Measurements from ENCODE around the gene CDK2AP2.

CDK2AP2 gene

DNA sequence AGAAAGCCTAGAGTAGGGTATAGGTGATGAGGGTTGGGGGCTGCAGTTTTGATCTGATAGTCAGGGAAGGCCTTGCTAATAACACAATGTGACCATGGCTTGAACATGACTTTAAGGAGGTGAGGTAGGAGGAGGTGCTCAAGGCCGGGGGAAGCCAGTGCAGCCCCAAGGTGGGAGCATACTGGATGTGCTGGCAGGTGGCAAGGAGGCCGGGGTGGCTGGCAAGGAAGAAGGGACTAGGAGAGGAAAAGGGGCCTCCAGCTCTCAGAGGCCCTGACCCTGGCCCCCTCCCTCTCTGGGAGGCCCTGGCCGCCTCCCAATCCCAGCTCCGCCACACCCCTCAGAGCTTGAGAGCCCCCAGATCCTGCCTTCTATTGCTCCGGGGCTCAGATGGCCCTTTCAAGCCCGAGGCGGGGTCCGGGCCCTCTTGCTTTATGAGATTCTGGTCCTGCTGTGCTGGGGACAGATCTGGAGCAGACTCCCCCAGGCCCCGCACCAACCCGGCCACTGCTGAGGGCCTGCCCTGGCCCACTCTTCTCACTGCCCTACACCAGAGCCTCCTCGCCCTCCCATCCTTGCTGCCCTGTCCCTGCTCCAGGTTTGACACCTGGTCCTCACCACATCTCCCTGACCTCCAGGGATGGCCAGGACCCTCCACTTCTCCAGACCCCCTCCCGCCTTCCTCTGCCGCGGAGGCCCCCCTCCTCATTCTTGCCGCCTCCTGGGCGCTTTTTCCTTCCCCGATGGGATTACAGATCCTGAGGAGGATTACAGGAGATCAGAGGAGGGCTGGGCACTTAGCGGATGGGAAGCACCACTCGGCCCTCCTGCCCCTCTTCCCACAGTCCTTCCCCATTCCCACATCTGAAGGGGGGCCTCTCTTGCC, 4.6 kb downstream of the CDK2AP2 start:
- no peak for DNase-seq (ENCODE audit: extremely low spot score)
- CTCF ChIA-PET, result no interaction called here
- TF ChIP-seq ARNT (IDR thresholded peaks at IDR 0.05) (no peak), HDGF (IDR thresholded peaks at IDR 0.05; ENCODE audit: borderline replicate concordance) (no peak), FOXK2 (IDR thresholded peaks at IDR 0.05) (no peak), ELF4 (IDR thresholded peaks at IDR 0.05) (no peak), L3MBTL2 (conservative IDR thresholded peaks at IDR 0.05) (no peak), SP1 (IDR thresholded peaks at IDR 0.05) (no peak), FOXM1 (IDR thresholded peaks at IDR 0.05; ENCODE audit: borderline replicate concordance) (no peak), ZNF384 (IDR thresholded peaks at IDR 0.05) (no peak)
- TF ChIP-seq, protein P1, sequence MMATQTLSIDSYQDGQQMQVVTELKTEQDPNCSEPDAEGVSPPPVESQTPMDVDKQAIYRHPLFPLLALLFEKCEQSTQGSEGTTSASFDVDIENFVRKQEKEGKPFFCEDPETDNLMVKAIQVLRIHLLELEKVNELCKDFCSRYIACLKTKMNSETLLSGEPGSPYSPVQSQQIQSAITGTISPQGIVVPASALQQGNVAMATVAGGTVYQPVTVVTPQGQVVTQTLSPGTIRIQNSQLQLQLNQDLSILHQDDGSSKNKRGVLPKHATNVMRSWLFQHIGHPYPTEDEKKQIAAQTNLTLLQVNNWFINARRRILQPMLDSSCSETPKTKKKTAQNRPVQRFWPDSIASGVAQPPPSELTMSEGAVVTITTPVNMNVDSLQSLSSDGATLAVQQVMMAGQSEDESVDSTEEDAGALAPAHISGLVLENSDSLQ (IDR thresholded peaks at IDR 0.05), result no peak
- POLR2A ChIA-PET, result no interaction called here

DNA sequence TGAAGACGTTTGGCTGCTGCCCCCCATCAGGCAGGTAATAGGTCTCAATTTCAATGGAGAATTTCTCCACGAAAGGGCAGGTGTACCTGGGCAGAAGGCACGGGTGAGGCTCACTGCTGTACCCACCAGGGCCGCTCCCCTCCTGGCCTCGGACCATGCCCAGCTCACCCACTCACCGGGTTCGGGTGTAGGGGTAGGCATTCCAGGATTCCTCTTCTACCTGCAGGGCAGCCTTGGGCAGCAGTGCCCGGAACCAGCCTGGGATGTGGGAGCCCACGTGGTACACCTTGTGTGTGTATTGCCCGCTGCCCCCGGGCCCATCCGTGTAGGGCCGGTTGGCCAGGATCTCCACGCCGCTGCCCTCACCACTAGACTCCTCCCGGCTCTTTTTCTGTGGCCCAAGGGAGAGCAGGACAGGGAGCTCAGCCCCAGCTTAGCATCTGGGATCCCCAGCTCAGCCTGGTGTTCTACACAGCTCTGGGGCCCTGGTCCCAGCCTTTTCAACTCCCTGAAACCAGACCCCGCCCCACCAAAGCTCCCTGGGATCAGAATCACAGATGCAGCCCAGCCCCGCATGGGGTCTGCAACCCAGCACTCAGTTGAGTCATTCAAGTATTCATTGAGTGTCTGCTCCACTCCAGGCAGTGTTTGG, 5.5 kb downstream of the CDK2AP2 start:
- no peak for TF ChIP-seq LEF1 (IDR thresholded peaks at IDR 0.05; ENCODE audit: borderline replicate concordance)
- POLR2A ChIA-PET, result interaction anchor here (0.6 kb wide), 1 partner anchor 20 kb away, joined by 4 read pairs; the partner anchor contains the start of gene AIP
- CTCF ChIA-PET, result no interaction called here
- DNase-seq (ENCODE audit: extremely low spot score), result no peak

DNA sequence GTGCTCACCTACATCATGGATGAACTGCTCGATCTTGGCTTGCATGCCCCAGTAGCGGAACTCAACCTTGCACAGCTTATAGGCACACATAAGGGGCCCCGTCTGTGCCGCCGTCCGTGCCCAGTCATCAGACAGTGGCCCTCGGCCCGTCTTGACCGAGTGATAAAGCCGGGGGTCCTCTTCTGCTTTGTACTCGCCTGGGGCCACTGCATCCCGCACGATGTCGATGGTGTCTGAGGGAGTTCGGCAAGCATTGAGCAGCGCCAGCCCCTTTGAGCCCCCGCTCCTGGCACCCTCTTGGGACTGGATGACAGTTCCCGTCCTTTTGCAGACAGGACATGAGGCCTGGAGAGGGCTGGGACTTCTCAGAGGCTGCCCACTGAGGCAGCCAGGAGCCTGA, 6.1 kb downstream of the CDK2AP2 start:
- no peak for TF ChIP-seq BHLHE40 (IDR thresholded peaks at IDR 0.05; ENCODE audit: borderline replicate concordance)
- no peak for TF ChIP-seq HDGF (IDR thresholded peaks at IDR 0.05; ENCODE audit: borderline replicate concordance)
- TF ChIP-seq SUZ12 (IDR thresholded peaks at IDR 0.05), result no peak
- no peak for TF ChIP-seq L3MBTL2 (conservative IDR thresholded peaks at IDR 0.05)
- TF ChIP-seq SP1 (IDR thresholded peaks at IDR 0.05), result no peak
- TF ChIP-seq FOXA1 (IDR thresholded peaks at IDR 0.05), result no peak
- no peak for TF ChIP-seq FOXK2 (IDR thresholded peaks at IDR 0.05)
- TF ChIP-seq LEF1 (IDR thresholded peaks at IDR 0.05; ENCODE audit: borderline replicate concordance), result no peak
- no peak for TF ChIP-seq ARNT (IDR thresholded peaks at IDR 0.05)
- TF ChIP-seq FOXM1 (IDR thresholded peaks at IDR 0.05; ENCODE audit: borderline replicate concordance), result no peak
- no peak for TF ChIP-seq TARDBP (IDR thresholded peaks at IDR 0.05)
- TF ChIP-seq ZNF384 (IDR thresholded peaks at IDR 0.05), result no peak
- no peak for TF ChIP-seq CTBP1 (IDR thresholded peaks at IDR 0.05; ENCODE audit: borderline replicate concordance)
- TF ChIP-seq, protein P1 (IDR thresholded peaks at IDR 0.05), result no peak
- no peak for DNase-seq (ENCODE audit: extremely low spot score)
- ChIA-PET POLR2A (interaction anchor here (0.6 kb wide), 1 partner anchor 19 kb away, joined by 4 read pairs; the partner anchor contains the start of gene AIP), CTCF (no interaction called here)

DNA sequence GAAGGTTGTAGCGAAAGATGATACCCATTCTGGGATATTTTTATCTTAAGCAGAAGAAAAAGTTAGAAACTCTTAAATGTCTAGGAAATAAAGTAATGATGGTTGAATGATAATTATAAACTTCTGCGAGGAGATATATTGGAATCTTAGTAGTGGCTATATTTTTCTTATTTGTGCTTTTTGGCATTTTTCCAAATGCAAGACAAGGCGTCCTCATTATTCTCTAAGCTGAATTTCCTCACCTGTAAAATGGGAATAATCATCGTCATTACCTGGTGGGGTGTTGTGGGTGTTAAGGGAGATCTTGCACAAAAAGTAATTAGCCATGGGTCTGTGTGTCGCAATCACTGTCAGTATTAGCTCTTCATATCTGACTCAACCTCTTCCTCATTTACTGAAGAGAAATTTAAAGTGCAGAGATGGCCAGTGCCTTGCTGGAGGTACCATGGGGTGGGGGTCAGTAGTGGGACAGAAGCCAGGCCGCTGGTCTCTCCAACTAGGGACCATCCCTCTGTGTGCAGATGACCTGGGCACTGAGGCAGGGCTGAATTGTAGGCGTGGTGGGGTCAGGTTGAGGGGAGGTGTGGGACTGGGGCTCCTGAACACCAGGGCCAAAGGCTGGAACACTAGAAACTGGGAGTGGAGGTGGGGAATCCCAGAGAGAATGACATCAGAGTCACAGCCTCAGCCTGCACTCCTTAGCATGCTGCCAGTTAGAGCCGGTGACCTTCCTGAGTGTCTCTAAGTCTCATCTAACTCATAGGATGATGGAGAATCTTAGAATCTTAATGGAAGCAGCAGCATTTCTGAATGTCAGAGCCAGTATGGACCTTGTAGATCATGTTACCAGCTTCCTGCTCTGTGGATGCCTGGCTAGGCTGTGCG, 6.9 kb downstream of the CDK2AP2 start:
- ChIA-PET POLR2A (no interaction called here), CTCF (no interaction called here)
- no peak for DNase-seq (ENCODE audit: extremely low spot score)
- no peak for TF ChIP-seq FOXM1 (IDR thresholded peaks at IDR 0.05; ENCODE audit: borderline replicate concordance)
- no peak for TF ChIP-seq HDGF (IDR thresholded peaks at IDR 0.05; ENCODE audit: borderline replicate concordance)
- TF ChIP-seq L3MBTL2 (conservative IDR thresholded peaks at IDR 0.05), result no peak
- no peak for TF ChIP-seq CTBP1 (IDR thresholded peaks at IDR 0.05; ENCODE audit: borderline replicate concordance)

DNA sequence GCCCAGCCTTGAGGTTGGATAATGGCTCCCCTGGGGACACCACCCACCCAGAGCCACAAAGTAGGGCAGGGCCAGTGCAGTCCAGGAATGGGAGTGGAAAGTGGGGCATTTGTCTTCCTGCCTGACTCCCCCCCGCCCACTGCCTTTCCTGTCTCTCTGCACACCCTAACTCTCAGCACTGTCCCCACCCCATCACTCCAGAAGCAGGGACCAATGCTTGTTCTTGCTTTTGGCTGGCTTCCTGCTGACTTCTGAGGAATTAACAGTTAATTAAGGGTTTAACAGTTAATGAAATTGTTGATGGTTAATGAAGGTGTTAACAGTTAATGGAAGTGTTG, 7.5 kb downstream of the CDK2AP2 start:
- POLR2A ChIA-PET, result no interaction called here
- DNase-seq (ENCODE audit: extremely low spot score), result no peak
- CTCF ChIA-PET, result no interaction called here
- TF ChIP-seq SP1 (IDR thresholded peaks at IDR 0.05), result no peak
- TF ChIP-seq L3MBTL2 (conservative IDR thresholded peaks at IDR 0.05), result no peak
- TF ChIP-seq BHLHE40 (IDR thresholded peaks at IDR 0.05; ENCODE audit: borderline replicate concordance), result no peak
- TF ChIP-seq TARDBP (IDR thresholded peaks at IDR 0.05), result no peak
- TF ChIP-seq HDGF (IDR thresholded peaks at IDR 0.05; ENCODE audit: borderline replicate concordance), result no peak
- no peak for TF ChIP-seq FOXM1 (IDR thresholded peaks at IDR 0.05; ENCODE audit: borderline replicate concordance)
- TF ChIP-seq ZNF384 (IDR thresholded peaks at IDR 0.05), result no peak
- TF ChIP-seq, protein P1 (IDR thresholded peaks at IDR 0.05), result no peak
- TF ChIP-seq ELF4 (IDR thresholded peaks at IDR 0.05), result no peak
- no peak for TF ChIP-seq CTBP1 (IDR thresholded peaks at IDR 0.05; ENCODE audit: borderline replicate concordance)
- no peak for TF ChIP-seq SUZ12 (IDR thresholded peaks at IDR 0.05)
- TF ChIP-seq ARNT (IDR thresholded peaks at IDR 0.05), result no peak
- no peak for TF ChIP-seq LEF1 (IDR thresholded peaks at IDR 0.05; ENCODE audit: borderline replicate concordance)
- TF ChIP-seq FOXK2 (IDR thresholded peaks at IDR 0.05), result no peak
- no peak for TF ChIP-seq FOXA1 (IDR thresholded peaks at IDR 0.05)
- TF ChIP-seq NFRKB (IDR thresholded peaks at IDR 0.05), result no peak

Measured in HEK293T (cell line).